ENCODE results near the gene SUPT4H1.

Gene SUPT4H1

DNA sequence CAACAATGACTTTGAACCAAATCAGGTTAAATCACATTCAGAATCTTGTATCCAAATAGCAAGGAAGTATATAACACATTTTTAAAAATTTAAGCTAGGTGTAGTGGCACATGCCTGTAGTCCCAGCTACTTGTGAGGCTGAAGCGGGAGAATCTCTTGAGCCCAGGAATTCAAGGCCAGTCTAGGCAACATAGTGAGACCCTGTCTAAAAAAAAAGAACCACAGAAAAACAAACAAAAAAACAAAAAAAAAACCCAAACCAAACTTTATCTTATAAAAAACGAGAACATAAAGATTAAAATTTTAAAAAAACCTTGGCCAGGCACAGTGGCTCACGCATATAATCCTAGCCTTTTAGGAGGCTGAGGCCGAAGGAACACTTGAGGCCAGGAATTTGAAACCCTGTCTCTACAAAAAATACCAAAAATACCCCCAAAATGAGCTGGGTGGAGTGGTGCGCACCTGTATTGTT lies 11.6 kb downstream of the SUPT4H1 start:
- DNase-seq (ENCODE audit: low read depth), result no peak

DNA sequence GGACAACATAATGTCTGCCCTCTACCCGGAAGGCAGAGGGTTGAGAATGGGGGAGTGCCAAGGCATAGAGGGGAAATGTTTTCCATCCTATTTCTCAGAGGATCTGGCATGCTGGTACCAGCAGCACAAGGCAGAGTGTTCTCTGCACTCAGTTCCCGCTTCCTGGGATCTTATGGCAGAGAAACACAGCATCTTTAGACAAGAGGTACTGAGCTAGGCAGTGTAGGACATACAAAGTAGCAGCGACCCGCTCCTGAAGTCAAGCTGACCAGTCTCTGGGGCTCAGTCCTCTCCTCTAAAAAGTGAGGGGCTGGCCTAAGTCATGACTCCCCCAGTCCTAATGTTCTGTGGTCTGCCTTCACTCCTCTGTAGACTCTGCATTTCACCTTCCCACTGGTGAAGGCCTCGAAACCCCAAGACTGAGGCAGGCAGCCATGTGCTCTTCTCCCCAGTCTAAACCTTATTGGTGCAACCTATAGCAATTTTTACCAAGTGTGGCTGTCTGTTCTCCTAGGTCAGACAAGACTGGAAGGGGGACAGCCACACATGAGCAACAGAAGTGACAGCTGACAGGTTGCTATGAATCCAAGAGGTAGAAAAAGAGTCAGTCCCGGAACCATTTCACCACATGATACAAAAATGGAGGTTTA lies 12.1 kb downstream of the SUPT4H1 start:
- DNase-seq (ENCODE audit: low read depth), result no peak

DNA sequence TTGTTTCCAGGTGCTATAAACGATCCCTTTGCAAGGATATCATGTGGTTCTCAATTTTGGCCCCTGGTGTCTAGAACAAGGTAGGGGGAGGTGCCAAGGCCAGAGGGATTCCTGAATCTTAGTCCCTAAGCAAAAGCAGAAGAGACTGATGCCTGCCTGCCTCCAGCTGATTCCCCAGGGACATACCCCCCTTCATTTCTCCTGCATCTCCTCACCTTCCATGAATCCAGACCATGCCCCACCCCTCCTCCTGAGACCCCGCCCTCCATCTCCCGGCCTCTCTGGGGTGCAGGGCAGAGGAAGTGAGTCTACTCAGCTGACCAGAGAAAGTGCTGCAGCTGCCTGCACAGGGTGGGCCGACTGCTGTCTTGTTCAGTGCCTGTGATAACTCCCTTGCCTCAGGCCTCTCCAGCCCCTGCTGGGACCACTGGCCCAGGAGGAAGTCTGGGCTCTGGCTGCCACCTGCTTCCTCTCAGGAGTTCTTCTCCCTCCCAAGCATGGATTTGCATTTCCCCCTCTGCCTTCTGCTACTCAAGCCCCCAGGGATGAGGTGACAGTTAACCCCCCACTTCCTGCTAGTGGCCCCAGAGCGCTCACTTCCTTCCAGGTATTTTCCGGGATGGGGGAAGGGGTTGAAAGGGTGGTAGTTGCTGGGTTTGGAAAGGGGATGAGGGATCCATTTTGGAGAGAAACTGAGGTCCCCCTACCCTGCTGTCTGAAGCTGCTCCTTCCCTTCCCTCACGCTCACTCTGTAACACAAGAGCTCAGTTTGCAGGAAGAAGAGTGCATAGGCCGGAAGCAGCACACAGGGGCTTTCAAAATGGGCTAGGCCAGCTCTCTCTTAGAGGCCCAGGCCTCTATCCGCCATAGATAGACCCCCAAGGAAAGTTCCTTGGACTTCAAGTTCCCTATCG lies 12.9 kb downstream of the SUPT4H1 start:
- no peak for DNase-seq (ENCODE audit: low read depth)

DNA sequence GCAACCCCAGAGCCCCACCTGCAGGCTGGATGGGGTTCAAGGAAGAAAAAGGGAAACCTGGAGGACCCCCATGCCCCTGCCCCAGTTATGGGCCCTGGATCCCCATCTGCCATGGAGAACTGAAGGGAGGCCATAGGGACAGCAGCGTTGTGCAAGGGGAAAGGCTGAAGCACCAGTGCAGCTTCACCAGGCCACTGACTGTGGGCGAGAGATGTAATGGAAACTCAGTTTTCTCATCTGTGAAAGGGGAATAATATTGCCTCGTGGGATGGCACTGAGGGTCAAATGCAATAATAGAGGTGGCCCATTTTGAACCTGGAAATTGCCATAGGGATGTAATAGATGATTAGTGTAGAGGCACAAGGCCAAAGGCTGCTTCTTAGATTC lies 13.6 kb downstream of the SUPT4H1 start:
- no peak for DNase-seq (ENCODE audit: low read depth)

DNA sequence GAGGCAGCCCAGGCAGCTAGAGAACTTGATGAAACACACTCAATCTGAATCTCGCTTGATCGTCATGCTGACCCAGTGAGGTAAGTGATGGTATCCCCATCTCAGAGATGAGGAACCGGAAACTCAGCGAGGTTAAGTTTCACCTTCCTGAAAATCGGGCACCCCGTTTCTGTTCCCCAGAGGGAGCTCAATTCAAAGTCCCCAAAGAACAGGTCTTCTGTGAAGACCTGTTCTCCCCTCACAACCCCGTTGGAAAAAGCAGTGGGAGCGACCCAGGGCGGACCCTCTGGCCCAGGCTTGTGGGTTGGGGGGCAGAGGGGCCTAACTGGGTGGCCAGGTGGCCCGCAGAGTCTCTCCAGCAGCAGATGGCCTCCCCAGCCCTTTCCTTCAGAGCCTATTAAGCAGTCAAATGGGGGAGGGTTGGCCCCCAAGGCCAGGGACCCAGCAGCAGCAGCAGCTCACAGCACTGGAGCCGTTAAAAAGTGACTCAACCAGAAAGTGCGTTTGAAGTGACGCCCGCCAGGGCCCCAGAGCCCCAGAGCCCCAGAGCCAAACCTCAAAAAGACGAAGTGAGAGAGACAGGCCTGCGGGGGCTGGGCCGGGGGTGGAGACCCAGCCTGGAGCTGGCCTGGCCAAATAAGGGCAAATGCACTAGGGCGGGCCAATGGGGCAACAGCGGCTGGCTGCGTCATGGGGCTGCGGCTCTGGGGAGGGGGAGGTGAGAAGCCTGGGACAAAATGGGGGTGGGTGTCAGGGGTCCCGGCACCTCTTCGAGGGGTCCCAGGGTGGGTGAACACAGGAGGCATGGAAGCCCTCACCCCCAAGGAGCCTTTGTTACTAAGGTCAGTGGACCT lies 14.2 kb downstream of the SUPT4H1 start:
- DNase-seq (ENCODE audit: low read depth), result peak; percentile 81

DNA sequence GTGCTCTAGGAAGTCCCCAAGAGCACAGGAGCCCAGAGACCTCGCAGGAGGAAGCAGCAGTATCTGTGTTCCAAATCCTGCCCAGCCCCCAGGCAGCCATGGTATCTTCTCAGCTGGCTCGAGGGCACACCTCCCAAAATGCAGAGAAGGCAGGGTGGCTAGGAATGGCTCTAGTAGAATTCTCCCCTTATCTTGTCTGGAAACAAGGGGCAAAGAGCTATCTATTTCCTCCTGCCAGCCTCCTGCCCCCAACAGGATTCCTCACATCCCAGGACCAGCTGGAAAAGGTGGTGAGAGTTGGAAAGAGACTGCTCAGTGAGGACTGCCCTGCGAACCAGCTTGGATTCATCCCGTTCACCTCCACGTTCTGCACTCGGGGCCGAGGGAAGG lies 14.8 kb downstream of the SUPT4H1 start:
- no peak for DNase-seq (ENCODE audit: low read depth)

DNA sequence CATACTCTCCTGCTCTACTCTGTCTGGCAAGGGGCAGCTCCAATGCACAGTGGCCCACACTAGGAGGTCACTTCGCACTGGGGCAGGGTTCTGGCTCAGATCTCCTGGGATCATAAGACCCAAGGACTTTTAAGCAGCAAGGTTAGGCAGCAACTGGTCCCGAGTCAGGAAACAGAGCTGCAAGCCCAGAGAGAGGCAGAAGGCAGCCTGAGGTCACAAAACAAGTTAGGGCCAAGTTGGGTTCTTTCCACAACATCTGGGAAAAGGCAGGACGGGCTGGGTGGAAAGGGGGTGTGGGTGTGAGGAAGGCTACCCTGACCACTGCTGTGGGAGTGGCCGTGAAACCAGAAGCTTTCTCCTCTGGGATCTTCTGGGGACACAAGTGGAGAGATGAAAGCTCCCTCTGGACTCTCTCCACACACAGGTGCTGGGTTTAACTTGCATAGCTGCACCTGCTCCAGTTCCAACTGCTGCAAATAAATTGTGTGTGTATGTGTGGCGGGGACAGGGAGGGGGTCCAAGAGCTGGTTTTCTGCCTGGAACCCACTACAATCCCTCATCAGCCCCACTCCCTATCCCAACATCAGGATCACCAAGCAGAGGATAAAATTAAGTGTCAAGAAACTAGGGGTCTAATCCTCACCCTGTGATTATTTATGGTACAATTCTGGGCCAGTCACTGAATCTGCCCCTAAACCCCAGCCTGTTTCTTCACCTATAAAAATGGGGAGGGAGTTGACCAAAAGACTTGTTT lies 15.4 kb downstream of the SUPT4H1 start:
- DNase-seq (ENCODE audit: low read depth), result no peak

DNA sequence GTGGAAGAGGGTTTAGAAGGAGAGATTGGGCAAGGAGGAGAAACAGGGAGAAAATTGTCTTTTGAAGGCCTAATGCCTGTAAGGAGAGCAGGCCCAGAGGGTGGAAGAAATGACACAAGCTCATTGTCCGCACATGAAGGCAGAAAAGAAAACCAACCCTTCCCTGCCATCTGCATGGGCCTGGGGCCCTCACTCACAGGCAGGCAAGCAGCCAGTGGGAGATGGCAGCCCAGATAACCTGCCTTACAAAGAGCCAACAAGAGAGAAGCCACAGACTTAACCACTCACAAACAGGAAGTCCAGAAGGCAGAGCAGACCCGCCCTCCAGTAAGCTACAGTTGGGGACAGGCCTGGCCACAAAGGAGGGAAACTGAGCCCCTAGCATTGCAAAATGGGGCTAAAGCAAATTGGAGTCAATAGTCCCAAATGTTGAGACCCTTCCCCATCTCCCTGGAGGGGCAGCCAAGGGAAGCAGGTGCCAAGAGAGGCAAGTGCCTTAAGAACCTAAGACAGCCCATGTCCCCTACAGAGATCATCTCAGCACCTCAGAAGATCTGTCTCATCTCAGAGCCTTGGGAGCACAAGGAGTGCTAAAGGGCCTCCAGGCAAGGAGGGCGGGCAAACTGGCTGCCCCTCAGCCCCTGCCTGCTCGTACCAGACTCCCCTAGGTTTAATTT lies 16.1 kb downstream of the SUPT4H1 start:
- peak; percentile 60 for DNase-seq (ENCODE audit: low read depth)

DNA sequence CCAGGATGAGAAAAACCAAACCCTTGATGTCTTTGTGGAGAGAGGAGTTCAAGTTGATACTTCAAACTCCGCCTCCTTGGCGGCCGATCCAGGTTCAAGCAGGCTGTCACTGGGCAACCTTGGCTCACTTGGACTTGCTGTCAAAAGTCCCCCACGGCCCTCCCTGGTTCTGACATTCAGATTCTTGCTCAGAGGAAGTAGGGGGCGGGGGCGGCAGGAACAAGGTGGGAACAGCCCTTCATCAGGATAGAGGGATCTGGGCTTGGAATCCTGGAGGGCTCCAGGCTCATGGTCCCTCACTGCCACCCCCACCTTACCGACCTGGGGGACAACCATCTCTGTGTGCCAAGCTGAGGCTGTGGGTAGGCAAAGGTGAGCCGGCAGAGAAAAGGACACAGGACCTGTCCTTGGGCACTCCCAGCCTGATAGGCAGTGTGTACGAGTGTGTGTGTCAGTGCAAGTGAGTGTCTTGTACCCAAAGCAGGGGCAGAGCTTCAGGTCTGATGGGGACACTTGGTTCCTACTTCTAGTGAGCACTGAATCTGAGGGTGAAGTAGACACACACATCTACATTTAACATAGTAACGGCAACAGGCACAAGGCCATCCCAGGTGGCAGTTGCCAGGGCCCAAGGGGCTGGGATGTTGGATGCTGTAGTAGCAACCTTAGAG lies 16.8 kb downstream of the SUPT4H1 start:
- DNase-seq (ENCODE audit: low read depth), result no peak

DNA sequence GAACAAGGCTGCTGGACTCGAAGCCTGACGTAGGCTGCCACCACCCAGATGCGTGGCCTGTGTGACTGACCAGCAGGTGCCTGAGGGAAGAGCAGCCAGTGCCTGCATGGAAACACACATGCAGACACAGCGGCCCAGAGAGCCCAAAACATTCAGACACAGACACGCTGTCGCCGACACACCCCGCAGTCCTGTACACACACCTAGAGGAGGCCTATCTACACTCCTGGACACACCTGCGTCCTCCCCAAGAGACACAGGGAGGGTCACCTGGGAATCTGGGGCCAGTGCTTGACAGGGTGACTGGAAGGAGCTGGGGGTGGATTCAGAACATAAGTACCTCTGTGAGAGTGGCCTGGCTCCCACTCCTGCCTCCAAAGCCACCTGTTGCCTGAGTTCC lies 17.3 kb downstream of the SUPT4H1 start:
- DNase-seq (ENCODE audit: low read depth), result no peak

DNA sequence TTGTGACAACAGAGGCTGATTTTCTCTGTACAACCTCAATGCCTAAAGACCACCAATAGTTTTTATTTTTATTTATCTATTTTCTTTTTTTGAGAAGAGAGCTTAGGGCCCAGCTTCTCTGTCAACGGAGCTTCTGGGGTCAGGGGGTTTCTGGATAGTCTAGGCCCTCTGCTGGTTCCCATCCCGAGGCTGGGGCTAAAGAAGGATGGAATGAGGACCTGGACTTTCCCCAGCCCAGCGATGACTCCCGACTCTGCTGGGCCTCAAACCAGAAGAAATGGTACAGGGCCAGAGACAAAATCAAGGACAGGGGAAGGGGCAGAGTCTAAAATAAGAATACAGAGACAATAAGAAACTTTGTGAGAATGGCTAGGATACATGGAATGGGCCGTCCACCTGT lies 17.7 kb downstream of the SUPT4H1 start:
- no peak for DNase-seq (ENCODE audit: low read depth)

DNA sequence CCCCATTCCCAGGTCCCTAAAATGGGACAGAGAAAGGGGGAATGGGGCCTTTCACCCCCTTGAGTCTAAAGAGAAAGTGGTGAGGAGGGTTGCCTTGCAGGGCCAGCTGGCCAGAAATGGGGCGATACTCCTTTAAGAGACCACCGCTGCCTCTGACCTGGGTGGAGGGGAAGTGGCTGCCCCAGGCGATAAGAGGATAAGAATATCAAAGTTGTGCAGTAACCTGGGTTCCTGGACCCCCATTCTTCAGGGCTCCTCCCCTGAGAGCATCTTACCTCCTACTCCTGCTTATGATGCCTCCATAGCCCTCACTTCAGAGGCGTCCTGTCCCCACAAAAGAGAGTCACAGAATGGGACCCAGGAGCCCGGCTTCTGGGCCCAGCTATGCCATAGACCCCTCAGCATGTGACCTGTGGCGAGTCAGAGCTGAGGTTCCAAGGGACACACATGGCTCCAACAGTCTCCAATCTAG lies 18.2 kb downstream of the SUPT4H1 start:
- no peak for DNase-seq (ENCODE audit: low read depth)

DNA sequence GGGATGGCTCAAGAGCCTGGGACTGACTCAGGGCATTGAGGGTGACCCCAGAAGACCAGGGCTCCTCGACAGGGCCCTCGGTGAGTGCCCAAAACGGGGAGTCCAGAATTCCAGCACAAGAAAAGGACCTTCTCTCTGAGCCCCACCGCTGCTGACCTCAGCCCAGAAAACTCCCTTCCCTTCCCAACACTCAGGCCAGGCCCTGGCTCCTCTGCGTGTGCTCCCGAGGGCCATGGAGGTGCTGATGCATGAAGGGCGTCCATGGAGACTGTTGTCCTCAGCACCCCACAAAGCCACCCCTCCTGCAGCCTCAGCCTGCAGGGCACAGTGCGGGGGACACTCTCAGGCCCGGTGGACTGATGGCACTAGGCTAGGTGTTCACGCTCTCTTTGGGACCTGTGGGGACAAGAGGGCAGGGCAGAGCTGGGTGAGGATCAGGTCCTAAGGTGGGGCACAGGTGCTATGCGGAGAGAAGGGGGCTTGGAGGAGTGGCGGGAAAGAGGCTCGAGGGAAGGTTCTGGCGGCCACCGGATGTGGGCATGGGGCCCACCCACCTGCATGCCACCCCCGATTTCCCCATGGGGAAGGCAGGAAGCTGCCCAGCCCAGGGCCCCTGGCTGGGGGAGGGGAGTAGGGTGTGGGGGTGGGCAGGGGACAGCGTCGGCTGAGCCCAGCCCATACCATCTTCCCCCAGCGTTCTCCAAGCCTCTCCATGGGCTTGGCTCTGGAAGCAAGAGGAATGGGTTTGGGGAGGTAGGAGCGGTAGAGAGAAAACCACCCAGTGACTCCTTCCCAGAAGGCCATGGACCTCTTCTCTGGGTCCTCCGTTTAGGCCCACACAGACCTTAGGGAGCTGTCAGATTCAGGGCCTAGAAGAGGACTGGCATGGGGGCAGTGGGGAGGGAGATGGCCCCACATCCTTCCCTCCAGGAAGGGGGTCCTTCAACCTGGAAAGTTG lies 18.9 kb downstream of the SUPT4H1 start:
- DNase-seq (ENCODE audit: low read depth), result no peak

DNA sequence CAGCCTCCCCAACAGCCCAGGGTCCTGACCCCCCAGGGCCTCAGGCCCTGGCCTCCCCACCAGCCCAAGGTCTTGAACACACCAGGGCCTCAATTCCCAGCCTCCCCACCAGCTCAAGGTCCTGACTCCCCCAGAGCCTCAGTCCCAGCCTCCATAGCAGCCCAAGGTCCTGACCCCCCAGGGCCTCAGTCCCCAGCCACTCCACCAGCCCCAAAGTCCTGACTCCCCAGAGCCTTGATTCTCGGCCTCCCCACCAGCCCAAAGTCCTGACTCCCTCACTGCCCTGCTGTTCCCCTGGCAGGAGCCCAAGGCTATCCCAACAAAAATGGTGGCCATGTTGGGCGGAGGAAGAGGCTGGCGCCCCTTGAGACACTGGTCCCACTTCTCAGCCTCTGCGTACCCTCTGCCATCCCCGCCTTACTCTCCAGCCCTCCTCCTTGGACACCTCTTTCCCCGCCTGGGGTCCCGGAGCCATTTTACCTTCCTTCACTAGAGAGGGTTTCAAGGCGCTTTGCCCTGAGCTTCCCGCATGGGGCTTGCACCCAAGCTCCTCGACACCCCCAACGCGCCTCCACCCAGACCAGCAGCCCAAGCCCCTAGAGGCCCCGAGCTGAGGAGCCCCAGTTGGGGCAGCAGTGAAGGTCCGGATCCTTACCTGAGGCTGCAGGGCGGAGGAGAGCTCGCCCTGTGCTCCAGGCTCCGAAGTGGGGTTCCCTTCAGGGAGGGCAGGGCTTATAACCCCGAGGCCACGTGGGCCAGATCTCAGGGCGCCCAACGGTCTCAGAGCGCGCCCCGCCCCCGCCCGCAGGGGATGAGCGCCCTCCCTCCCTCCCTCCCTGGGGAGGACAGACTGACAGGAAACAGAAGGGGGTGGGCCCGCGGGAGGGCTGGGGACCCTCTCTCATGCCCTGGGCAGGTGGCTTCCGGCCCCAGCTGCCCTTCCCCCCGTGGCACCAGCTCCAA lies 19.9 kb downstream of the SUPT4H1 start:
- peak; percentile 75 for DNase-seq (ENCODE audit: low read depth)

DNA sequence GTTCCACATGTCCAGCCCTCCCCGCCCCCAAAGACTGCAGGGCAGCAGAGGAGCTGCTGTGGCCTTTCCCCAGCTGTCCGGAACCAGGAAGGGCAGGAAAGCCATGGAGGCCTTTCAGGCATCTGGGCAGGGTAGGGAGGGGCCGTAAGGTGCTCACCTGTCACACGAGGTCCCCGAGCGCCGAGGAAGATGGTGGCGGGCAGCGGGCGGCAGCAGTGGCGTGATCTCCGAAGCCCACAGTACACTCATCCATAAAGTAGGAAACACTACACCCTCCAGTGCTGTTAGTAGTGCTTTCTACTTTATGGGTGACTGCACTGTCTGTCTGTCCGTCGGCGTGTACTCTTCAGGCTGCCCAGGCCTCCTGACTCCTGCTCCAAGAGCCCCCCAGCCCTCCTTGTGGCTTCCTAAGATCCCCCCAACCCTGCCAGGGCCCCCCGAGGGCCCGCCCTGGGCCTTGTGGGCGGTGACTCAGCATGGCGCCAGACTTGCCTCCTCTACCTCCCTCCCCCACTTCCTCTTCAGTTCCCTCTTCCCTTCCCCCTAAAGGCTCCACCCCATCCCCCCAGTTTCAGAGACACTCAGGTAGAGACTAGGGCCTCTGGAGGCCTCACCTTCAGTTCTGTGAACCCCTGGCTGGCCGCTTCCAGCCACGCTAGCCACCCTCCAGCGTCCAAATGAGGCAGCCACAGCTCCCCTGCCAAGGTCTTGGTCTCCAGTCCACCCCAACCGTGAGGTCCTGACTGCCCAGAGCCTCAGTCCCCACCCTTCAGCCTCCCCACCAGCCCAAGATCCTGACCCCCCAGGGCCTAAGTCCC lies 20.8 kb downstream of the SUPT4H1 start:
- DNase-seq (ENCODE audit: low read depth), result peak; percentile 57

DNA sequence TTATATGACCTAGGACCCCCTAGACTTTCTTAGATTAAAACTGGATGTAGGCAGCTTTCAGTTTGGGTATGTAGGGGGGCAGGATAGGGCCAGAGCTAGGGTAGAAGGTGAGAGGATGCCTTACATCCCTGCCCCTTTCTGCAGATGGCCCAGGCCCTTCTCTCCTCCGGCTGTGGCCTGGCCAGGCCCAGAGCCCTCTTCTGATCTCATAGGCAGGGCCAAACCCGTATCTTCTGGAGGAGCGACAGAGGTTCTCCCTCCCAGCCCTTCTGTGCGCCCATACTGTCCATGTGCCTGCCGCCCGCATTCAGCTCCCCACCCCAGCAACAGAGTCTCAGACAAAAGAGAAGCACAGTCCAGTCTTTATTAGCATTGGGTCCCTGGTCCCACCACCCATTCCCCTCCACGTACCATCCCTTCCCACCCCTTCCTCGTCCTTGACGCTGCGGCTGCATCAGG lies 21.4 kb downstream of the SUPT4H1 start:
- DNase-seq (ENCODE audit: low read depth), result no peak
